Tibial nerve (tissue), 4 donors: ENCODE data around the gene CAMK2G.

Experiments used
- CTCF ChIP-seq, 5 experiments: fragments of 200-600 bp in 3 of 5; fragments of 450-650 bp in 2 of 5; sonication (generic) in 3 of 5; IDR thresholded peaks; one replicate each; pipeline ENCODE4 v1.5.1; 2016 to 2019; ENCODE audit warnings: antibody characterized with exemption in 5 of 5, mild to moderate bottlenecking in 3 of 5, moderate library complexity in 2 of 5
- EP300 ChIP-seq, 2 donors: sonication (generic); formaldehyde crosslinking; IDR thresholded peaks; one replicate each; pipeline ENCODE4 v1.6.1; 2017; ENCODE audit warnings: antibody characterized with exemption in 2 of 2, mild to moderate bottlenecking in 1 of 2
- POLR2A ChIP-seq, 2 donors: fragments of 450-650 bp; IDR thresholded peaks; one replicate each; pipeline ENCODE4 v1.6.1; 2017; ENCODE audit warnings: antibody characterized with exemption in 2 of 2, mild to moderate bottlenecking in 2 of 2, moderate library complexity in 2 of 2

DNA sequence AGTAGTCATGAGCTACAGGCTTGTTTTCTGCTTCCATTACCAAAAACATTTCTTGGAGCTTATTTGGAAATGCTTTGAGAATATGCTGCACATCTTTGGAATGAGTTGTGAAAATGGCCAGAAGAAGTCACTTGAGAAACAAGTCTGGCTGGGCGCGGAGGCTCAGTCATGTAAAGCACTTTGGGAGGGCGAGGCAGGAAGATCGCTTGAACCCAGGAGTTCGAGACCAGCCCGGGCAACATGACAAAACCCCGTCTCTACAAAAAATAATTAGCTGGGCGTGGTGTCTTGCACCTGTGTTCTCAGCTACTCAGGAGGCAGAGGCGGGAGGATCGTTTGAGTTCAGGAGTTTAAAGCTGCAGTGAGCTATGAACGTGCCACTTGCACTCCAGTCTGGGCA, 93.4 kb downstream of the CAMK2G start:
- TF ChIP-seq CTCF (IDR thresholded peaks at IDR 0.05) = no peak
- TF ChIP-seq POLR2A (IDR thresholded peaks at IDR 0.05) = no peak
- no peak for TF ChIP-seq EP300 (IDR thresholded peaks at IDR 0.05)
